ENCODE data around the gene PLGRKT. TPM values are rescaled to one million over a fixed set of nuclear protein-coding genes. Genes with fewer than 3 reads are reported as not detected.
"Not testable (repeated sequence)": the region's sequence is repeated elsewhere in the genome, so short reads cannot be mapped to it uniquely, and the experiment has no call there.

PLGRKT gene
- total and polyA plus RNA-seq, 2 experiments from 2014 or later, result 28.3 to 40.3 TPM

DNA sequence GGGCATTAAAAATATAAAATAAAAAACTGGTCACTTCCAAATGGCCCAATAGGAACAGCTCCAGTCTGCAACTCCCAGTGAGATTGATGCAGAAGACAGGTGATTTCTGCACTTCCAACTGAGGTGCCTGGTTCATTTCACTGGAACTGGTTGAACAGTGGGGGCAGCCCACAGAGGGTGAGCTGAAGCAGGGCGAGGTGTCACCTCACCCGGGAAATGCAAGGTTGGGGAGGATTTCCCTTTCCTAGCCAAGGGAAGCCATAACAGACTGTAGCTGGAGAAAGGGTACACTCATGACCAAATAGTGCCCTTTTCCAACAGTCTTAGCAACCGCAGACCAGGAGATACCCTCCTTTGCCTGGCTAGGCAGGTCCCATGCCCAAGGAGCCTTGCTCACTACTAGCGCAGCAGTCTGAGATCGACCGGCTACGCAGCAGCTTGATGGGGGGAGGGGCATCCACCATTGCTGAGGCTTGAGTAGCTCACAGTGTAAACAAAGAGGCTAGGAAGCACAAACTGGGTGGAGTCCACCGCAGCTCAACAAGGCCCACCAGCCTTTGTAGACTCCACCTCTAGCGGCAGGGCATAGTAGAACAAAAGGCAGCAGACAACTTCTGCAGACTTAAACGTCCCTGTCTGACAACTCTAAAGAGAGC lies 110.7 kb downstream of the PLGRKT start:
- Histone ChIP-seq H3F3A (ENCODE audit: insufficient read depth) (no peaks in the 10 kb centered on the region), H3K4me3 (no peak overlapping the region), H3K4me1 (ENCODE audit: insufficient read depth) (no peaks in the 10 kb centered on the region), H3K9ac (no peak overlapping the region), H2AFZ (no peak overlapping the region), H3K9me2 (ENCODE audit: insufficient read depth) (no peaks in the 10 kb centered on the region), H3K9me3 (ENCODE audit: low read depth) (no peaks in the 10 kb centered on the region), H4K20me1 (ENCODE audit: insufficient read depth) (no peaks in the 10 kb centered on the region), H3K4me2 (ENCODE audit: unreplicated experiment) (no peak overlapping the region), H3K79me2 (ENCODE audit: insufficient read depth) (no peaks in the 10 kb centered on the region), H3K27ac (no peak overlapping the region), H3K27me3 (replicated peaks; ENCODE audit: insufficient read depth) (no peaks in the 10 kb centered on the region; the same call in none of the 2 replicates), H3K36me3 (ENCODE audit: low read depth) (no peaks in the 10 kb centered on the region)
- in situ Hi-C loops (cut with MboI), result no loop called here
- 30 to 33% methylated on average over 10 of the region's 10 CpGs for WGBS, 2 experiments (ENCODE audit: low coverage in 1 of 2, low lambda C conversion rate in 2 of 2, missing lambda C conversion rate in 2 of 2)
- DNase-seq, result no peak
- TF ChIP-seq EZH2 (IDR thresholded peaks at IDR 0.05; ENCODE audit: insufficient read depth, poor library complexity, severe bottlenecking) (no peak), EZH2phosphoT487 (IDR thresholded peaks at IDR 0.05; ENCODE audit: insufficient read depth, low read depth) (no peak)

DNA sequence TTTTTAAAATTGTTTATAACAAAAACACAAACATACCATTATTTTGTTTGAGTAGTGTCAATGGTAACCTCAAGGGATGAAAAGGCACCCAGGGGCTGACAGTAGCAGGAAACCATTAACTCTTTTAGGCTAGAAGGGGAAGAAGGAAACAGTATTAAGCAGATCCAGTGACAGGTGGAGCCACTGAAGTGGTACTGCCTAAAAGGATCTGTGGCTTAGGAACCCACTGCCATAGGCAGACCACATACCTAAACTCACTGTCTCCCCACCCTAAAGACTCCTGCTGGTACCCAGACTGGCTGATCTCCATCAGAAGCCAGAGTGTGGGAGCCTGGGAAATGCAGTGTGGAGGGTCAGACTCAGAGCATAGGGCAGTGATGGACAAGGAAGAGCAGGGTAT lies 111.5 kb downstream of the PLGRKT start:
- no peak overlapping the region for H3K9ac ChIP-seq
- H3K4me1 ChIP-seq (ENCODE audit: insufficient read depth), result no peaks in the 10 kb centered on the region
- H4K20me1 ChIP-seq (ENCODE audit: insufficient read depth), result no peaks in the 10 kb centered on the region
- H3K27me3 ChIP-seq (replicated peaks; ENCODE audit: insufficient read depth), result no peaks in the 10 kb centered on the region; the same call in none of the 2 replicates
- H3K9me3 ChIP-seq (ENCODE audit: low read depth), result no peaks in the 10 kb centered on the region
- H3K4me2 ChIP-seq (ENCODE audit: unreplicated experiment), result no peak overlapping the region
- no peaks in the 10 kb centered on the region for H3F3A ChIP-seq (ENCODE audit: insufficient read depth)
- no peak overlapping the region for H2AFZ ChIP-seq
- no peaks in the 10 kb centered on the region for H3K79me2 ChIP-seq (ENCODE audit: insufficient read depth)
- no peak for DNase-seq
- no peak for TF ChIP-seq EZH2 (IDR thresholded peaks at IDR 0.05; ENCODE audit: insufficient read depth, poor library complexity, severe bottlenecking)
- no peaks in the 10 kb centered on the region for H3K9me2 ChIP-seq (ENCODE audit: insufficient read depth)
- no peaks in the 10 kb centered on the region for H3K36me3 ChIP-seq (ENCODE audit: low read depth)
- no peak overlapping the region for H3K27ac ChIP-seq
- H3K4me3 ChIP-seq, result no peak overlapping the region
- in situ Hi-C loops (cut with MboI), result no loop called here

DNA sequence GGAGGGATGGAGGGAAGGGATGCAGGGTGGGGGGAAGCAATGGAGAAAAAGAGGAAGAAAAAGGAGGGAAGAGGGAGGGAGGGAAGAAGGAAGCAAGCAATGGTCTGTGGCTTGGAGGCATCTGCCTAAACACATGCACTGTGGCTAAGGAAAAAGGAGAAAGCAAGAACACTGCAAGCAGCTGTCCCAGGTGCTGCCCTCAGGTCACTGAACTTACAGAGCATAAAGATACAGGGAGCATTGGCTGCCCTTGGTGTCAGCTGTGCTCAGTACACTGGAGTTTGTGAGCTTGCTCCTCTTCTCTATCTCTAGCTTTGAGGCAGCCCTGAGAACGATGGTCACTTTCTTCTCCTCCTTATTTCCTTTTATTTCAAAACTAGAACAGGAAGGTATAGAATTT lies 116.1 kb downstream of the PLGRKT start:
- H3K4me1 ChIP-seq (ENCODE audit: insufficient read depth); H3K4me2 ChIP-seq (ENCODE audit: unreplicated experiment); in situ Hi-C loops (cut with MboI); H3K79me2 ChIP-seq (ENCODE audit: insufficient read depth); H3K9me2 ChIP-seq (ENCODE audit: insufficient read depth); H3K9me3 ChIP-seq (ENCODE audit: low read depth); H4K20me1 ChIP-seq (ENCODE audit: insufficient read depth); DNase-seq; H3K9ac ChIP-seq; H3K4me3 ChIP-seq; H3K27me3 ChIP-seq (replicated peaks; ENCODE audit: insufficient read depth); H3K27ac ChIP-seq; H3F3A ChIP-seq (ENCODE audit: insufficient read depth); H2AFZ ChIP-seq; H3K36me3 ChIP-seq (ENCODE audit: low read depth): not testable (repeated sequence)
- WGBS, 2 experiments (ENCODE audit: low coverage in 1 of 2, low lambda C conversion rate in 2 of 2, missing lambda C conversion rate in 2 of 2), result 31 to 32% methylated on average over 1 of the region's 1 CpG

DNA sequence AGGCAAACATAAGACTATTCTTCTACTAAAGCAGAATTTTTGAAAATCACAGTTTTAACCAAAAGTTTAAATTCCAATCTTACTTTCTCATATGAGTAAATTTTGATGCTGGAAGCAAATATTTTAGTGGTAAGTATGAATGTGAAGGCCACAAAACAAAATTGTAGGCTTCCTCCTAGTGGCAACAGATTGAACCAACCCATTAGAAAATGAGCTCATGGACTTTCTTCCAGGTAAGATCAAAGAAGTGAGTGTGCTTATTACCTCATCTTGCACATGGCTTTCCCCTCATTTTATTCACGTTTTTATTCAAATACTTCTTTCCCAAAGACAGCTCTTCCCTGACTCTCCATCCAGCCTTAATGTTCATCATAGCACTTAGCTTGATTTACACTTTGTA lies 116.7 kb downstream of the PLGRKT start:
- H3K27me3 ChIP-seq (replicated peaks; ENCODE audit: insufficient read depth), result no peaks in the 10 kb centered on the region; the same call in 1 of the 2 replicates
- H3K4me3 ChIP-seq, result no peak overlapping the region
- no peak overlapping the region for H3K27ac ChIP-seq
- H3K4me1 ChIP-seq (ENCODE audit: insufficient read depth), result no peaks in the 10 kb centered on the region
- WGBS, 2 experiments (ENCODE audit: low coverage in 1 of 2, low lambda C conversion rate in 2 of 2, missing lambda C conversion rate in 2 of 2), result 5% methylated on average over 1 of the region's 1 CpG
- H2AFZ ChIP-seq, result no peak overlapping the region
- H3K36me3 ChIP-seq (ENCODE audit: low read depth), result no peaks in the 10 kb centered on the region
- in situ Hi-C loops (cut with MboI), result no loop called here
- H3K9me3 ChIP-seq (ENCODE audit: low read depth), result no peaks in the 10 kb centered on the region
- no peaks in the 10 kb centered on the region for H3K9me2 ChIP-seq (ENCODE audit: insufficient read depth)
- no peak overlapping the region for H3K9ac ChIP-seq
- H3K4me2 ChIP-seq (ENCODE audit: unreplicated experiment), result no peak overlapping the region
- peak; percentile 5 for DNase-seq
- H3F3A ChIP-seq (ENCODE audit: insufficient read depth), result no peaks in the 10 kb centered on the region
- no peaks in the 10 kb centered on the region for H3K79me2 ChIP-seq (ENCODE audit: insufficient read depth)
- no peaks in the 10 kb centered on the region for H4K20me1 ChIP-seq (ENCODE audit: insufficient read depth)
- TF ChIP-seq EZH2 (IDR thresholded peaks at IDR 0.05; ENCODE audit: insufficient read depth, poor library complexity, severe bottlenecking), result no peak
- TF ChIP-seq EZH2phosphoT487 (IDR thresholded peaks at IDR 0.05; ENCODE audit: insufficient read depth, low read depth), result no peak

DNA sequence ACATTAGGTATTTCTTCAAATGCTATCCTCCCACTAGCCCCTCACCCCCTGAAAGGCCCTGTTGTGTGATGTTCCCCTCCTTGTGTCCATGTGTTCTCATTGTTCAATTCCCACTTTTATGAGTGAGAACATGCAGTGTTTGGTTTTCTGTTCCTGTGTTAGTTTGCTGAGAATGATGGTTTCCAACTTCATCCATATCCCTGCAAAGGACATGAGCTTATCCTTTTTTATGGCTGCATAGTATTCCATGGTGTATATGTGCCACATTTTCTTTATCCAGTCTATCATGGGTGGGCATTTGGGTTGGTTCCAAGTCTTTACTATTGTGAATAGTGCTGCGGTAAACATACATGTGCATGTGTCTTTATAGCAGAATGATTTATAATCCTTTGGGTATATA lies 121.3 kb downstream of the PLGRKT start:
- H3K9ac ChIP-seq; H3K27ac ChIP-seq; H3K9me2 ChIP-seq (ENCODE audit: insufficient read depth); H2AFZ ChIP-seq; H3K79me2 ChIP-seq (ENCODE audit: insufficient read depth); H4K20me1 ChIP-seq (ENCODE audit: insufficient read depth); DNase-seq; in situ Hi-C loops (cut with MboI); H3K9me3 ChIP-seq (ENCODE audit: low read depth); H3K36me3 ChIP-seq (ENCODE audit: low read depth); H3K4me3 ChIP-seq; H3K4me2 ChIP-seq (ENCODE audit: unreplicated experiment); H3F3A ChIP-seq (ENCODE audit: insufficient read depth); H3K4me1 ChIP-seq (ENCODE audit: insufficient read depth): not testable (repeated sequence)
- 63 to 83% methylated on average over 1 of the region's 1 CpG for WGBS, 2 experiments (ENCODE audit: low coverage in 1 of 2, low lambda C conversion rate in 2 of 2, missing lambda C conversion rate in 2 of 2)
- 0 out of 2 replicates have a peak, but pooled peaks cover 12% of the 10 kb centered on the region for H3K27me3 ChIP-seq (replicated peaks; ENCODE audit: insufficient read depth)

Data from GM23248 (cell line).